HEK293 (cell line): Measurements from ENCODE around the gene TTC13.

ENCODE experiments used
- BCL11B ChIP-seq: fragments of 450-650 bp; formaldehyde crosslinking; IDR thresholded peaks from 2 replicates; pipeline ENCODE4 v1.5.1; 2016; ENCODE audit warnings: low read depth, missing biosample characterization, missing genetic modification characterization
- GLI2 ChIP-seq: fragments of 450-650 bp; formaldehyde crosslinking; IDR thresholded peaks from 2 replicates; pipeline ENCODE4; 2017; ENCODE audit warnings: missing biosample characterization, missing genetic modification characterization, low read depth, borderline replicate concordance
- IKZF3 ChIP-seq: fragments of 450-650 bp; IDR thresholded peaks from 2 replicates; pipeline ENCODE4 v1.5.0; 2018; ENCODE audit warnings: missing biosample characterization, mild to moderate bottlenecking, missing genetic modification characterization, moderate library complexity
- PRDM10 ChIP-seq: fragments of 450-650 bp; formaldehyde crosslinking; IDR thresholded peaks from 2 replicates; pipeline ENCODE4 v1.5.1; 2016; ENCODE audit warnings: missing biosample characterization, missing genetic modification characterization
- REPIN1 ChIP-seq: fragments of 450-650 bp; formaldehyde crosslinking; IDR thresholded peaks from 2 replicates; pipeline ENCODE4 v1.5.1; 2017; ENCODE audit warnings: missing biosample characterization, missing genetic modification characterization, low read depth
- SP7 ChIP-seq: fragments of 450-650 bp; formaldehyde crosslinking; IDR thresholded peaks from 2 replicates; pipeline ENCODE4 v1.5.1; 2016; ENCODE audit warnings: missing biosample characterization, missing genetic modification characterization
- YY1 ChIP-seq: fragments of 450-650 bp; formaldehyde crosslinking; IDR thresholded peaks from 2 replicates; pipeline ENCODE4 v1.5.1; 2018; ENCODE audit warnings: missing biosample characterization, missing genetic modification characterization
- YY2 ChIP-seq: fragments of 450-650 bp; formaldehyde crosslinking; IDR thresholded peaks from 2 replicates; pipeline ENCODE4 v1.5.1; 2016; ENCODE audit warnings: missing biosample characterization, missing genetic modification characterization
- ZBTB10 ChIP-seq: fragments of 450-650 bp; formaldehyde crosslinking; IDR thresholded peaks from 2 replicates; pipeline ENCODE4 v1.5.1; 2016; ENCODE audit warnings: missing biosample characterization, missing genetic modification characterization
- ZBTB7A ChIP-seq: fragments of 450-650 bp; formaldehyde crosslinking; IDR thresholded peaks from 2 replicates; pipeline ENCODE4 v1.5.1; 2016; ENCODE audit warnings: low read depth, missing biosample characterization, missing genetic modification characterization
- ZFP69B ChIP-seq: fragments of 450-650 bp; formaldehyde crosslinking; IDR thresholded peaks from 2 replicates; pipeline ENCODE4 v1.5.1; 2016; ENCODE audit warnings: missing biosample characterization, missing genetic modification characterization
- ZNF10 ChIP-seq: fragments of 450-650 bp; formaldehyde crosslinking; IDR thresholded peaks from 2 replicates; pipeline ENCODE4 v1.5.1; 2017; ENCODE audit warnings: missing biosample characterization, missing genetic modification characterization
- ZNF2 ChIP-seq: fragments of 450-650 bp; formaldehyde crosslinking; IDR thresholded peaks from 2 replicates; pipeline ENCODE4 v1.5.1; 2016; ENCODE audit warnings: missing biosample characterization, missing genetic modification characterization
- ZNF266 ChIP-seq: fragments of 450-650 bp; formaldehyde crosslinking; IDR thresholded peaks from 2 replicates; pipeline ENCODE4 v1.5.1; 2016; ENCODE audit warnings: missing biosample characterization, missing genetic modification characterization, low read depth
- ZNF423 ChIP-seq: fragments of 450-650 bp; formaldehyde crosslinking; IDR thresholded peaks from 2 replicates; pipeline ENCODE4 v1.5.1; 2016; ENCODE audit warnings: missing biosample characterization, missing genetic modification characterization
- ZNF530 ChIP-seq: fragments of 450-650 bp; formaldehyde crosslinking; IDR thresholded peaks from 2 replicates; pipeline ENCODE4 v1.5.1; 2016; ENCODE audit warnings: low read depth, missing biosample characterization, missing genetic modification characterization
- ZNF555 ChIP-seq: fragments of 450-650 bp; formaldehyde crosslinking; conservative IDR thresholded peaks from 2 replicates; pipeline ENCODE4 v1.5.1; 2017; ENCODE audit warnings: missing biosample characterization, mild to moderate bottlenecking, missing genetic modification characterization, inconsistent platforms
- ZNF585B ChIP-seq: fragments of 450-650 bp; formaldehyde crosslinking; IDR thresholded peaks from 2 replicates; pipeline ENCODE4 v1.5.1; 2016; ENCODE audit warnings: missing biosample characterization, missing genetic modification characterization
- ZNF629 ChIP-seq: fragments of 450-650 bp; formaldehyde crosslinking; IDR thresholded peaks from 2 replicates; pipeline ENCODE4 v1.5.1; 2017; ENCODE audit warnings: missing biosample characterization, missing genetic modification characterization
- ZNF701 ChIP-seq: fragments of 450-650 bp; formaldehyde crosslinking; IDR thresholded peaks from 2 replicates; pipeline ENCODE4 v1.5.1; 2016; ENCODE audit warnings: missing biosample characterization, missing genetic modification characterization
- ZNF747 ChIP-seq: fragments of 450-650 bp; formaldehyde crosslinking; IDR thresholded peaks from 2 replicates; pipeline ENCODE4 v1.5.1; 2016; ENCODE audit warnings: missing biosample characterization, missing genetic modification characterization
- ZNF777 ChIP-seq: fragments of 450-650 bp; formaldehyde crosslinking; IDR thresholded peaks from 2 replicates; pipeline ENCODE4 v1.5.1; 2017; ENCODE audit warnings: missing biosample characterization, missing genetic modification characterization, borderline replicate concordance
- ZNF785 ChIP-seq: fragments of 450-650 bp; formaldehyde crosslinking; IDR thresholded peaks from 2 replicates; pipeline ENCODE4 v1.5.1; 2016; ENCODE audit warnings: missing biosample characterization, missing genetic modification characterization
- ZNF830 ChIP-seq: fragments of 450-650 bp; IDR thresholded peaks from 2 replicates; pipeline ENCODE4 v1.5.0; 2018; ENCODE audit warnings: missing biosample characterization, missing genetic modification characterization, low read depth, mild to moderate bottlenecking, moderate library complexity
- ZSCAN23 ChIP-seq: fragments of 450-650 bp; formaldehyde crosslinking; IDR thresholded peaks from 2 replicates; pipeline ENCODE4 v1.5.1; 2016; ENCODE audit warnings: missing biosample characterization, missing genetic modification characterization
- ZXDB ChIP-seq: fragments of 450-650 bp; formaldehyde crosslinking; IDR thresholded peaks from 2 replicates; pipeline ENCODE4 v1.5.1; 2016; ENCODE audit warnings: missing biosample characterization, missing genetic modification characterization
- TF ChIP-seq, protein P1 (sequence below): fragments of 450-650 bp; formaldehyde crosslinking; conservative IDR thresholded peaks from 2 replicates; pipeline ENCODE4 v1.5.1; 2016; ENCODE audit warnings: low read depth, missing biosample characterization, missing genetic modification characterization
- TF ChIP-seq, protein P2 (sequence below): fragments of 450-650 bp; formaldehyde crosslinking; IDR thresholded peaks from 2 replicates; pipeline ENCODE4 v1.5.1; 2016; ENCODE audit warnings: missing biosample characterization, missing genetic modification characterization

The TTC13 gene

GRCh38 chr1:230868736-230869385 lies 109.8 kb downstream of the TTC13 start (continued):
- no peak for TF ChIP-seq ZNF530 (tag by site-specific recombination)
- no peak for TF ChIP-seq ZNF423 (tag by site-specific recombination)
- no peak for TF ChIP-seq ZNF629 (tag by site-specific recombination)
- TF ChIP-seq REPIN1 (tag by site-specific recombination) = no peak
- 0 out of 2 replicates have a peak, but pooled peaks have one; percentile 47 for TF ChIP-seq ZBTB10 (tag by site-specific recombination)
- no peak for TF ChIP-seq ZNF785 (tag by site-specific recombination)
- no peak for TF ChIP-seq ZBTB7A
- peak; percentile 25 for TF ChIP-seq PRDM10 (tag by site-specific recombination)
- TF ChIP-seq YY2 (tag by site-specific recombination) = 0 out of 2 replicates have a peak, but pooled peaks have one; percentile 29
- no peak for TF ChIP-seq GLI2 (tag by site-specific recombination)
- TF ChIP-seq IKZF3 (tag by site-specific recombination) = no peak
- peak; percentile 42; the same call in 1 of the 2 replicates for TF ChIP-seq ZXDB (tag by site-specific recombination)
- TF ChIP-seq SP7 (tag by site-specific recombination) = peak; percentile 23; the same call in 1 of the 2 replicates
- TF ChIP-seq ZNF585B (tag by site-specific recombination) = no peak
- TF ChIP-seq, protein P1, sequence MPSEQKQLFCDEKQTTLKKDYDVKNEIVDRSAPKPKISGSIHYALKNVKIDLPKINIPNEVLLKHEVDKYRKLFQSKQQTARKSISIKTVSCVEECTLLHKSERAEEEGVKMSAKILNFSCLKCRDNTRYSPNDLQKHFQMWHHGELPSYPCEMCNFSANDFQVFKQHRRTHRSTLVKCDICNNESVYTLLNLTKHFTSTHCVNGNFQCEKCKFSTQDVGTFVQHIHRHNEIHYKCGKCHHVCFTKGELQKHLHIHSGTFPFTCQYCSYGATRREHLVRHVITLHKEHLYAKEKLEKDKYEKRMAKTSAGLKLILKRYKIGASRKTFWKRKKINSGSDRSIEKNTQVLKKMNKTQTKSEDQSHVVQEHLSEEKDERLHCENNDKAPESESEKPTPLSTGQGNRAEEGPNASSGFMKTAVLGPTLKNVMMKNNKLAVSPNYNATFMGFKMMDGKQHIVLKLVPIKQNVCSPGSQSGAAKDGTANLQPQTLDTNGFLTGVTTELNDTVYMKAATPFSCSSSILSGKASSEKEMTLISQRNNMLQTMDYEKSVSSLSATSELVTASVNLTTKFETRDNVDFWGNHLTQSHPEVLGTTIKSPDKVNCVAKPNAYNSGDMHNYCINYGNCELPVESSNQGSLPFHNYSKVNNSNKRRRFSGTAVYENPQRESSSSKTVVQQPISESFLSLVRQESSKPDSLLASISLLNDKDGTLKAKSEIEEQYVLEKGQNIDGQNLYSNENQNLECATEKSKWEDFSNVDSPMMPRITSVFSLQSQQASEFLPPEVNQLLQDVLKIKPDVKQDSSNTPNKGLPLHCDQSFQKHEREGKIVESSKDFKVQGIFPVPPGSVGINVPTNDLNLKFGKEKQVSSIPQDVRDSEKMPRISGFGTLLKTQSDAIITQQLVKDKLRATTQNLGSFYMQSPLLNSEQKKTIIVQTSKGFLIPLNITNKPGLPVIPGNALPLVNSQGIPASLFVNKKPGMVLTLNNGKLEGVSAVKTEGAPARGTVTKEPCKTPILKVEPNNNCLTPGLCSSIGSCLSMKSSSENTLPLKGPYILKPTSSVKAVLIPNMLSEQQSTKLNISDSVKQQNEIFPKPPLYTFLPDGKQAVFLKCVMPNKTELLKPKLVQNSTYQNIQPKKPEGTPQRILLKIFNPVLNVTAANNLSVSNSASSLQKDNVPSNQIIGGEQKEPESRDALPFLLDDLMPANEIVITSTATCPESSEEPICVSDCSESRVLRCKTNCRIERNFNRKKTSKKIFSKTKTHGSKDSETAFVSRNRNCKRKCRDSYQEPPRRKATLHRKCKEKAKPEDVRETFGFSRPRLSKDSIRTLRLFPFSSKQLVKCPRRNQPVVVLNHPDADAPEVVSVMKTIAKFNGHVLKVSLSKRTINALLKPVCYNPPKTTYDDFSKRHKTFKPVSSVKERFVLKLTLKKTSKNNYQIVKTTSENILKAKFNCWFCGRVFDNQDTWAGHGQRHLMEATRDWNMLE = 0 out of 2 replicates have a peak, but pooled peaks have one; percentile 23
- TF ChIP-seq ZNF2 (tag by site-specific recombination) = peak; percentile 72
- no peak for TF ChIP-seq BCL11B
- TF ChIP-seq YY1 (tag by site-specific recombination) = 0 out of 2 replicates have a peak, but pooled peaks have one; percentile 49
- no peak for TF ChIP-seq ZNF777 (tag by site-specific recombination)
- no peak for TF ChIP-seq ZNF701 (tag by site-specific recombination)
- TF ChIP-seq, protein P2, sequence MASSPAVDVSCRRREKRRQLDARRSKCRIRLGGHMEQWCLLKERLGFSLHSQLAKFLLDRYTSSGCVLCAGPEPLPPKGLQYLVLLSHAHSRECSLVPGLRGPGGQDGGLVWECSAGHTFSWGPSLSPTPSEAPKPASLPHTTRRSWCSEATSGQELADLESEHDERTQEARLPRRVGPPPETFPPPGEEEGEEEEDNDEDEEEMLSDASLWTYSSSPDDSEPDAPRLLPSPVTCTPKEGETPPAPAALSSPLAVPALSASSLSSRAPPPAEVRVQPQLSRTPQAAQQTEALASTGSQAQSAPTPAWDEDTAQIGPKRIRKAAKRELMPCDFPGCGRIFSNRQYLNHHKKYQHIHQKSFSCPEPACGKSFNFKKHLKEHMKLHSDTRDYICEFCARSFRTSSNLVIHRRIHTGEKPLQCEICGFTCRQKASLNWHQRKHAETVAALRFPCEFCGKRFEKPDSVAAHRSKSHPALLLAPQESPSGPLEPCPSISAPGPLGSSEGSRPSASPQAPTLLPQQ = peak; percentile 87
- TF ChIP-seq ZNF830 (tag by site-specific recombination) = no peak
- no peak for TF ChIP-seq ZSCAN23
- no peak for TF ChIP-seq ZNF266 (tag by site-specific recombination)
- no peak for TF ChIP-seq ZNF747
- peak; percentile 40; the same call in 1 of the 2 replicates for TF ChIP-seq ZFP69B (tag by site-specific recombination)
- TF ChIP-seq ZNF555 = no peak
- no peak for TF ChIP-seq ZNF10 (tag by site-specific recombination)
